SU-DHL-6 (cell line): ENCODE measurements around the gene PRKCA.

Experiments used
- H2AFZ ChIP-seq: fragments of 200-600 bp; sonication (generic); 2 replicates; pipeline ENCODE4 v1.6.1; 2014; ENCODE audit warnings: low read depth, mild to moderate bottlenecking, moderate library complexity, mixed read lengths, antibody characterized with exemption, low read length; ENCODE audit not compliant: severe bottlenecking
- H3F3A ChIP-seq: fragments of 200-600 bp; shearing (Covaris generic); 2 replicates; pipeline ENCODE4 v1.6.0; 2016; ENCODE audit warnings: antibody characterized with exemption, mild to moderate bottlenecking; ENCODE audit not compliant: insufficient read depth
- H3K27ac ChIP-seq: fragments of 200-600 bp; sonication (generic); 2 replicates; pipeline ENCODE4 v1.5.1; 2016; ENCODE audit warnings: low read depth, mild to moderate bottlenecking, low read length, moderate library complexity, mixed read lengths
- H3K27me3 ChIP-seq: fragments of 200-600 bp; sonication (generic), shearing (Covaris generic); 2 replicates; pipeline ENCODE4 v1.6.0; 2014; ENCODE audit warnings: mild to moderate bottlenecking, low read length
- H3K36me3 ChIP-seq: fragments of 200-600 bp; sonication (generic); 2 replicates; pipeline ENCODE4 v1.6.1; 2014; ENCODE audit warnings: mild to moderate bottlenecking, low read length, mixed read lengths
- H3K4me2 ChIP-seq: fragments of 300-600, 200-600 bp; shearing (Covaris generic), sonication (generic); 2 replicates; pipeline ENCODE4 v1.6.0; 2014; ENCODE audit warnings: low read length, low read depth, mild to moderate bottlenecking; ENCODE audit not compliant: poor library complexity, severe bottlenecking
- H3K4me3 ChIP-seq: fragments of 200-600 bp; sonication (generic); 2 replicates; pipeline ENCODE4 v1.5.1; 2014; ENCODE audit warnings: antibody characterized with exemption, low read length, mild to moderate bottlenecking, mixed read lengths; ENCODE audit not compliant: insufficient read depth, poor library complexity, severe bottlenecking
- H3K79me2 ChIP-seq: fragments of 200-600 bp; sonication (generic); 2 replicates; pipeline ENCODE4 v1.6.1; 2014; ENCODE audit warnings: mild to moderate bottlenecking, low read length, moderate library complexity; ENCODE audit not compliant: insufficient read depth
- H3K9ac ChIP-seq: fragments of 200-600 bp; sonication (generic); 2 replicates; pipeline ENCODE4 v1.7.0; 2014; ENCODE audit warnings: mild to moderate bottlenecking, low read length
- H3K9me2 ChIP-seq: fragments of 200-600 bp; sonication (generic); replicated peaks from 2 replicates; pipeline ENCODE4 v1.6.1; 2014; ENCODE audit warnings: low read length; ENCODE audit not compliant: insufficient read depth
- H3K9me3 ChIP-seq: fragments of 200-600 bp; sonication (generic); 2 replicates; pipeline ENCODE4 v1.6.1; 2014; ENCODE audit warnings: low read length, mixed read lengths; ENCODE audit not compliant: insufficient read depth
- H4K20me1 ChIP-seq: fragments of 200-600 bp; sonication (generic); 2 replicates; pipeline ENCODE4 v1.6.1; 2014; ENCODE audit warnings: low read depth, mild to moderate bottlenecking, antibody characterized with exemption, low read length, moderate library complexity, mixed read lengths
- EZH2phosphoT487 ChIP-seq: fragments of 200-600 bp; sonication (generic), shearing (Covaris generic); conservative IDR thresholded peaks from 2 replicates; pipeline ENCODE4 v1.6.1; 2018; ENCODE audit warnings: mild to moderate bottlenecking, antibody characterized with exemption, low read length, moderate library complexity, mixed read lengths
- TF ChIP-seq, protein P1 (sequence below): fragments of 200-600 bp; sonication (generic); IDR thresholded peaks from one replicate; pipeline ENCODE4 v1.5.1; 2017; ENCODE audit warnings: antibody characterized with exemption, mild to moderate bottlenecking, low read length, moderate library complexity; ENCODE audit not compliant: insufficient read depth, poor library complexity, severe bottlenecking

Gene PRKCA

DNA sequence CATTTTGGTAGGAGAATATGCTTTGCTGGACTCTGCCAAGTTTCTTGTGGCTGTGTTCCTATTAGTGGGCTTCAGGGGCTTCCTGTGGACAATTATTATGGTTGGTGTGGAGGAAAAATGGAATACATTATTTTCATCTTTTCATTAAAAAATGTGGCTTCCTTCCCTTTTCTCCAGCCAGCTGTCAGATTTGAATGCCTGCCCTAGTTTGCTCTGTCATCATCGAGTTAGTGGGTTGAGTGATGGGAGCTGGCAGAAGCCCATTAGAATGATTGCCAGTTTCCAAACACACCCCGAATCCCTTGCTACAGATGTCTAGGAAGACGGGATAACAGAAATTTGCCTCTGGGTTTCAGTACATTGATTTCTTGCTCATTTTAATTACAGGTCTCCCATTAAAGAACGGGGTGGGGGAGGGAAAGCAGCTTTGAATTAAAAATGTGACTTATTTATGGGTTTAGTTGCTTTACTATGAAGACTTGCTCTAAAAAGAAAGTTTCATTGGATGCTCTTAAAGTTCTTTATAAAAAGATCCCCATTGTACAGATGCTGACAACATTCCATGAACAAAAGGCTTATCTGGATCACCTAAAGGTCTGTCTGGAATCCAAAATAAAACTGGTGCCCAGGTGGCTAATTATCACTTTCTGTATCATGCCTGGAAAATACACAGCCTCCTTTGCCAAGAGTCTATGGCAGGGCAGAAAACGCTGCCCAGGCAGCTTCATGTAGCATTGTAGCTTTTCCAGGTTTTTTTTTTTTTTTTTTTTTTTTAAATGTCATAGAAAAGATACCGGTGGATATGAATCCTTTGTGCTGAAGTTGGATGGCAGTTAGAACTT lies 103.6 kb downstream of the PRKCA start:
- Histone ChIP-seq H3K27ac (peak overlapping the region; percentile 25), H3K4me2 (no peak overlapping the region), H4K20me1 (no peaks in the 10 kb centered on the region)

DNA sequence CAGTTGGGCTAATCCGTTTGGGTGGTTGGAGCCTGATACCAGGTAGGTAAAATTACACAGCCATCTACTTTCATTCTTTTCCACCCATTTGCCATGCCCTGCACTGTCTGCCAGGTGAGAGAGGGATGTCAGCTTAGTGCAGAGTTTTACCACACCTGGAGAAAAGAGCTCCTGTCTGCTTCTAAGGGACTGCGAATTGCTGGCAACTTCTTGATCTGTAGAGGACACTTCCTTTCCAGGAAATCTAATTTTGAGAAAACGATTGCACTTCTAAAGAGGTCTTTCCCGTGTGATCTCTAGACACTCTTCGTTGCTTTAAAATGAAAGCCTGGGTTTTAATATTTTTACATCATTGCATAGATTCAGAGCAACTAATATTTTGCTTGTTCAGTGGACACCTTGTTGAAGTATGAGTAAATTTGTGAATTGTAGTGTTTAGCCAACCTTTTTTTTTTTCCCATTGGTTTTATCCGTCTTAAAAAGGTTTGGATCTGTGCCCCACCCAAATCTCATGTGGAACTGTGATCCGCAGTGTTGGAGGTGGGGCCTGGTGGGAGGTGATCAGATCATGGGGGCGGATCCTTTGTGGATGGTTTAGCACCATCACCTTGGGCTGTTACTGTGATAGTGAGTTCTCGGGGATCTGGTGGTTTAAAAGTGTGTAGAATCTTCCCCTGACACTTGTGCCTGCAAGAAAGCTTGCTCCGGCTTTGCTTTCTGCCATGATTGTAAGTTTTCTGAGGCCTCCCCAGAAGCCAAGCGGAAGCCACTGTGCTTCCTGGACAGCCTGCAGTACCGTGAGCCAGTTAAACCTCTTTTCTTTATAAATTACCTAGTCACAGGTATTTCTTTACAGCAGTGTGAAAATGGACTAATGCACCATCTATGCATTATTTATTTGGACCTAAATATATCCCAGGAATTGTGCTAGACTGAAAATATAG lies 104.6 kb downstream of the PRKCA start:
- Histone ChIP-seq H3K9ac (no peak overlapping the region), H3K9me2 (no peaks in the 10 kb centered on the region), H4K20me1 (no peaks in the 10 kb centered on the region), H3K27me3 (no peaks in the 10 kb centered on the region), H3K4me2 (no peak overlapping the region), H3K36me3 (no peaks in the 10 kb centered on the region), H3K27ac (peak overlapping the region; percentile 24; the same call in 1 of the 2 replicates), H3K4me3 (no peak overlapping the region), H3K79me2 (peaks cover 96% of the 10 kb centered on the region), H3F3A (peaks cover 37% of the 10 kb centered on the region; the same call in 1 of the 2 replicates), H3K9me3 (no peaks in the 10 kb centered on the region), H2AFZ (no peak overlapping the region)
- TF ChIP-seq EZH2phosphoT487 = no peak
- TF ChIP-seq, protein P1, sequence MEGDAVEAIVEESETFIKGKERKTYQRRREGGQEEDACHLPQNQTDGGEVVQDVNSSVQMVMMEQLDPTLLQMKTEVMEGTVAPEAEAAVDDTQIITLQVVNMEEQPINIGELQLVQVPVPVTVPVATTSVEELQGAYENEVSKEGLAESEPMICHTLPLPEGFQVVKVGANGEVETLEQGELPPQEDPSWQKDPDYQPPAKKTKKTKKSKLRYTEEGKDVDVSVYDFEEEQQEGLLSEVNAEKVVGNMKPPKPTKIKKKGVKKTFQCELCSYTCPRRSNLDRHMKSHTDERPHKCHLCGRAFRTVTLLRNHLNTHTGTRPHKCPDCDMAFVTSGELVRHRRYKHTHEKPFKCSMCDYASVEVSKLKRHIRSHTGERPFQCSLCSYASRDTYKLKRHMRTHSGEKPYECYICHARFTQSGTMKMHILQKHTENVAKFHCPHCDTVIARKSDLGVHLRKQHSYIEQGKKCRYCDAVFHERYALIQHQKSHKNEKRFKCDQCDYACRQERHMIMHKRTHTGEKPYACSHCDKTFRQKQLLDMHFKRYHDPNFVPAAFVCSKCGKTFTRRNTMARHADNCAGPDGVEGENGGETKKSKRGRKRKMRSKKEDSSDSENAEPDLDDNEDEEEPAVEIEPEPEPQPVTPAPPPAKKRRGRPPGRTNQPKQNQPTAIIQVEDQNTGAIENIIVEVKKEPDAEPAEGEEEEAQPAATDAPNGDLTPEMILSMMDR = no peak

More for the DNA sequence above, 103.6 kb downstream of the PRKCA start:
- Histone ChIP-seq H3K27me3 (no peaks in the 10 kb centered on the region), H3F3A (peaks cover 33% of the 10 kb centered on the region; the same call in 1 of the 2 replicates), H3K36me3 (no peaks in the 10 kb centered on the region), H3K4me3 (no peak overlapping the region), H2AFZ (no peak overlapping the region), H3K9me3 (no peaks in the 10 kb centered on the region), H3K79me2 (peaks cover 97% of the 10 kb centered on the region), H3K9ac (no peak overlapping the region), H3K9me2 (no peaks in the 10 kb centered on the region)
- no peak for TF ChIP-seq EZH2phosphoT487
- TF ChIP-seq, protein P1 = no peak

DNA sequence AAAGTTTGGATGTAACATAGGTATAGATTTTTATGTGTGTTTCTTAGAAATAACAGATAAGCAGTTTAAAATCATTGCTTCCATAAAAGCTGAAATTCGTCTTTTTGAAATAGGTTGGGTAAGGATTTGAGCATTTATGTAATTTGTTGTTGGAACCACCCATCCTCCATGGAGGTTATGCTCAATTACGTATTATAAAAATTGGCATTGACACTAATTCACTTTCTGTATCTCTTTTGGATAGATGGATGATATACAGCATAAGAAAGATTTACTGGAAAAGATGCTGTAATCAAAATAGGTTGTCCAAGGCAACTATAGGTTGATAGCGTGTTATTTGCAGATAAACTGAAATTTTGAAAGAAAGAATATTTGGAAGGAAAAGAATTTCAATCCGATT lies 105.5 kb downstream of the PRKCA start:
- peaks cover 96% of the 10 kb centered on the region for H3K79me2 ChIP-seq

More for the DNA sequence above, 105.5 kb downstream of the PRKCA start:
- Histone ChIP-seq H3F3A (peaks cover 42% of the 10 kb centered on the region), H3K4me3 (no peak overlapping the region), H3K27me3 (no peaks in the 10 kb centered on the region), H3K9me2 (no peaks in the 10 kb centered on the region), H4K20me1 (no peaks in the 10 kb centered on the region), H3K9me3 (no peaks in the 10 kb centered on the region), H3K27ac (0 out of 2 replicates have a peak overlapping the region, but pooled peaks have one; percentile 12), H3K36me3 (no peaks in the 10 kb centered on the region), H2AFZ (no peak overlapping the region), H3K9ac (no peak overlapping the region), H3K4me2 (no peak overlapping the region)
- TF ChIP-seq EZH2phosphoT487 = no peak
- TF ChIP-seq, protein P1 = no peak
